SKM-1 treated with dmso at 0.1 percent for 144 hours (cell line): ENCODE results near the gene XYLB.
A peak's percentile ranks its signal among the peaks of the same experiment; 100 is the strongest.

Experiments used
- DNase-seq: peaks from one replicate; lab custom pipeline; 2025; ENCODE audit not compliant: unreplicated experiment; lab: John Stamatoyannopoulos, UW

The XYLB gene

GRCh38 chr3:38320638-38321037, 25.9 kb upstream of the XYLB start:
- DNase-seq: peak; percentile 25

- DNase-seq: no peak
Measured at GRCh38 chr3:38323060-38323459, 23.5 kb upstream of the XYLB start.

DNA sequence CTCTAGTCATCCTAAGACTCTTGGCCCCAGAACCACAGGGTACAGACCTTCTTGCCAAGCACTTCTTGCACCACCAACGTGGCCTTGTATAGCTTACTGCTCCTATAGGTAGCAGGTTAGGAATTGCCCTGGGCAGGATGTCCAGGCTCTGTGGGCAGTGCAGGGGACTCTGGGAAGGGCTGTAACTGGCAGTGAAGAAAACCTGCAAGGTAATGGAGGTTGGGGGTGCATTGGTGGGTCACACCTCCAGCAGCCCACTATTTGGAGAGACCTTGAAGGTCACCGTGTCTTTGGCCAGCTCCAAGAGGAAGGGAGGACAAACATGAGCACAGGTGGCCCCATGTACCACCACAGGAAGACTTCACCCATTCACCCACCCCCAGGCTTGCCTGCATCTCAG, 21.3 kb upstream of the XYLB start:
- DNase-seq: no peak

- no peak for DNase-seq
Measured at GRCh38 chr3:38327335-38328009, 19.1 kb upstream of the XYLB start.

DNA sequence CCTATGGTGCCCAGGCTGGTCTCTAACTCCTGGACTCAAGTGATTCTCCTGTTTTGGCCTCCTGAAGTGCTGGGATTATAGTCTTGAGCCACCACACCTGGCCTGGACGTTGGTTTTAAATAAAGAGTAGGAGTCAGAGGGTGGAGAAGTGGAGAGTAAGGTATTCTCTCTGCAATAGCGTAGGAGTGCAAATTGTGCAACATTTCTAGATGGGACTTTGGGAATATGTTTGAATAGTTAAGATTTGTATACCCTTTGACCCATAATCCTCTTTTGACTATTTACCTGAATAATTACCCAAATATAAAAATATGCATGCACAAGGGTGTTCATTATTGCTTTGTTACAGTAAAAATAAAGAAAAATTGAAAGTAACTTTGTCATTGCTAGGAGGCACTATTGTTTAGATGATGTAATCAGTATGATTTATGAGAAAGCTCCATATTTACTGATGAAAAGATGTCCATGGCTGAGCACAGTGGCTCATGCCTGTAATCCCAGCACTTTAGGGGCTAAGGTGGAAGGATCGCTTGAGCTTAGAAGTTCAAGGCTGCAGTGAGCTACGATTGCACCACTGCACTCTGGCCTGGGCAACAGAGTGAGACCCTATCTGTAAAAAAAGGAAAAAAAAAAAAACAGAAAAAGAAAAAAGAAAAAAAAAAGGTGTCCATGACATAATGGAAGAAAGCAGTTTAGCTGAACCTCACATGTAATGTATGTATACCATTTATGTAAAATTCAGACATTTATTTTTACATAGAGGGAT, 15.1 kb upstream of the XYLB start:
- no peak for DNase-seq

DNA sequence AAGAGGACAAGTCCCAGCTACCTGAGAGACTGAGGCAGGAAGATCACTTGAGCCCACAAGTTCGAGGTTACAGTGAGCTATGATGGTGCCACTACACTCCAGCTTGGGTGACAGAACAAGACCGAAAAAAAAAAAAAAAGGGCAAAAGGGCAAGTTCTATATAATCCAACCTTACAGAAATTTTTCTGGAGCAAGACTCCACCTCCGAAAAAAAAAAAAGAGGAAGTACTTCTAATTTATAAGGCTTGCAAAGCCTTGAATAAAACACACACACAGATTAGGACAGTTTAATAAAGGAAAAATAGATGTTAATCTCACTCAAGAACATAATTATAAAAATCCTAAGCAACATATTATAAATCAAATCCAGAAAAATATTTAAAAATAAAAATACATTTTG, 14.4 kb upstream of the XYLB start:
- DNase-seq: no peak

DNA sequence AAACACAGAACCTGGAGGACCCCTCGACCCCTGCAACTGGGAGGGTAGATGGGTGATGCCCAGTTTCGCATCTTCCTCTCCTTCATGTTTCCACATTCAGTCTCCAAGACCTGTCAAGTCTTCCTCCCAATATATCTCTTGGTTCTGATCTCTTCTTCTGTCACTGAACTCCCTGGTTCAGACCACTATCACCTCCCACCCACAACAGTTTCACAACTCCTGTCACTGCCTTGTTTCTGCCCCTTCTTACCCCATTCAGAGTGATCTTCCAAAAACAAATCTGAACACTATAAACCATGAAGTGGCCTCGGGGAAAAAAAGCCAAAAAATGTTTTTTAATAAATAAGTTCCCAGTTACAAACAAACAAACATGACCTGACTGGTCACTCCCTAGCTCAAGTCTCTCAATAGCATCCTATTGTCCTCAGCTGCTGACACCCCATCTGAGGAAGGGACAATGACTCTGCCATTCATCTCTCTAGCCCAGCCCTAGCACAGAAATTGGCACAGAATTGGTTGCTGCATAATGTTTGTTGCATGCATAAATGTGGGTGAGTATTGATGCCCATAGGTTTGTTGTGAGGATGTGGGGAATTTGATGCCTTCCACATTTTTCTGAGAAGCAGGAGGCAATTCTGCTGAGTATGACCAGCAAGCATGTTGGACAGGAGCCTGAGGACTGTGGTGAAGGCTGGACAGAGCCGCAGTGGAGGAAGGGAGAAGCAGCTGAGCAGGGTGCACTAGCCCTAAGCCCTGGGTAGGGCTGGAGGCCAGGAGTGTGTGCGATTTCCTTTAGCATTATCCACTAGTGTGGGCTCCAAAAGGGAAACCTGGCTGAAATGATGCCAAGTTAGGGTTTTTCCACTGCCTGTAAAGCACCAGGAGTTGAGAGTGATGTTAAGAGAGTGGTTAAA, 12.2 kb upstream of the XYLB start:
- DNase-seq: no peak

- DNase-seq: no peak
Measured at GRCh38 chr3:38335263-38335662, 11.3 kb upstream of the XYLB start.

DNA sequence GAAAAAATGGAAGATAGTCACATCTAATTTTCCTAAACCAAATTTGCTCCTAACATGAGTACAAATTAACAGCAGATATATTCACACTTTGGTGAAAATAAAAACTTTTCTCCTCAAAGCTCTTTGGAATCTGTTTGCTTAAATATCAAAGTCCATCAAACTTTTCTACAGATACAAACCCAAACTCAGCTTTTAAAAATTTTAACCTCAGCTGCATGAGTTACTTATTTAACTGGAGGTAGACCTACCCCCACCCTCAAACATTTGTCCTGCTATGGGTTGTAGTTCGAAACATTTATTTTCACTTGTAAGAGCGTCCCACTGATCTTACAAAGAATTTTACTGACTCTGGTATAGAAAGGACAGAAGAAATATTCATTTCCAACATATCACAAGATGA, 8.9 kb upstream of the XYLB start:
- no peak for DNase-seq

GRCh38 chr3:38343797-38344594, 2.6 kb upstream of the XYLB start:
- DNase-seq: peak; percentile 20

DNA sequence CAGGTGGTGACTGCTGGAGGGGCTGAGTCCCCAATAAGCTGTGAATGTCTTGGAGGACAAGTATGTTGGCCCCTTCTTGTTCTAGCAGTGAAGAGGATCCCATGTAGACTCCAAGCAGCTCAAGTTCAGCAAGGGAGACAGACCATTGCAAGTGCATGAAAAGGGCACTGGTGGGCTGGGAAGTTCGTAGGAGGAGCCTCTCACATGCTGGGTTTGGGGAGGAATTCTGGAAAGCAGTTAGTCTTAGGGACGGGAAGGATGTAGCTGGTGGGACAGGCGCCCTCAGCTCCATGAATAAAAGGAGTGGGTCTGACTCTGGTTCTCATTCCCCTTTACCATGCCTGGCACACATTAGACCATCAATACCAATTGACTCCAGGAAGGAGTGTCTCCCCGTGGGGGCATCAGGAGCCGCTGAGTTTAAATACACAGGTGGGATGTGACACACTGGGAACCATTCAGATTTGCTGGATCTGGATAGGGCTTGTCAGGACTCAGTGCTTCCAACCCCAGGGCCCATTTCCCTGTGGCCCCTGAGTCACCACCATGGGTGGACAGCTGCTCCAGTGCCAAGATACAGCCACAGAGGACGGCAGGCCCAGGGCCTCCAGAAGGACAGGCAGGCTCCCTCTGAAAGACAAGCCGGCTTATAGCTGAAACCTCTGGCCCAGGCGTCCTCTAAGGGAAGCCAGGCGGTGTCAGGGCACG, 552 bp upstream of the XYLB start:
- no peak for DNase-seq

- DNase-seq: no peak
Measured at GRCh38 chr3:38347421-38348200, 1.0 kb downstream of the XYLB start.

- DNase-seq: peak; percentile 34
Measured at GRCh38 chr3:38348903-38349302, 2.3 kb downstream of the XYLB start.

- DNase-seq: no peak
Measured at GRCh38 chr3:38349684-38350359, 3.2 kb downstream of the XYLB start.

GRCh38 chr3:38353151-38353550, 6.6 kb downstream of the XYLB start:
- no peak for DNase-seq

- DNase-seq: no peak
Measured at GRCh38 chr3:38354588-38355330, 8.2 kb downstream of the XYLB start.

- DNase-seq: no peak
Measured at GRCh38 chr3:38359038-38359437, 12.5 kb downstream of the XYLB start.

GRCh38 chr3:38360345-38360744, 13.8 kb downstream of the XYLB start:
- DNase-seq: no peak
